Body of pancreas (tissue), 4 donors: ENCODE data around the gene HSF2BP. TPM values are rescaled to one million over a fixed set of nuclear protein-coding genes. Genes with fewer than 3 reads are reported as not detected.

Source experiments
- ATAC-seq: fragments of 150-250 bp; one replicate; pipeline ENCODE4 v1.9.1; 2016
- DNase-seq, 4 donors: peaks; one replicate each; pipeline ENCODE4 v3.0.0-alpha.2; 2019
- H3K27ac ChIP-seq, 4 donors: fragments of 200-600 bp; sonication (generic); 1 replicate in 3 of 4; 2 replicates in 1 of 4; pipeline versions ENCODE4 v1.5.1 to v1.6.1; 2016 to 2019; ENCODE audit warnings: mild to moderate bottlenecking in 1 of 4, mixed read lengths in 1 of 4, moderate library complexity in 1 of 4
- H3K27me3 ChIP-seq, 2 donors: fragments of 200-600 bp; sonication (generic); one replicate each; pipeline ENCODE4 v1.6.0; 2016; ENCODE audit warnings: mild to moderate bottlenecking in 1 of 2
- H3K36me3 ChIP-seq, 2 donors: fragments of 200-600 bp; sonication (generic); replicated peaks in 1 of 2; 2 replicates each; pipeline ENCODE4 v1.5.1; 2016; ENCODE audit warnings: low read depth in 2 of 2; ENCODE audit not compliant: insufficient read depth in 1 of 2
- H3K4me1 ChIP-seq: fragments of 200-600 bp; sonication (generic); one replicate; pipeline ENCODE4 v1.6.0; 2016
- H3K4me3 ChIP-seq, 2 donors: fragments of 200-600 bp; sonication (generic); 1 replicate in 1 of 2; 2 replicates in 1 of 2; pipeline ENCODE4 v1.5.1; 2016 to 2019
- H3K9me3 ChIP-seq, 3 donors: fragments of 200-600 bp; sonication (generic); 1 replicate in 2 of 3; 2 replicates in 1 of 3; pipeline ENCODE4 v1.5.1; 2016
- CTCF ChIP-seq, 7 experiments: fragments of 450-650 bp in 4 of 7; fragments of 200-600 bp in 3 of 7; sonication (generic) in 3 of 7; IDR thresholded peaks; one replicate each; pipeline ENCODE4 v1.5.1; 2016 to 2019; ENCODE audit warnings: antibody characterized with exemption in 7 of 7
- POLR2A ChIP-seq, 3 donors: fragments of 450-650 bp; IDR thresholded peaks; one replicate each; pipeline ENCODE4 v1.6.1; 2016; ENCODE audit warnings: antibody characterized with exemption in 3 of 3, mild to moderate bottlenecking in 2 of 3
- WGBS, 2 donors: methylation state at CpG; one replicate each; pipeline ENCODE4 v1.1.5; 2017; 5-methylcytosine and 5-hydroxymethylcytosine counted together
- intact Hi-C: fragments of 100-400 bp; cut with DNase I; formaldehyde crosslinking; loops from one replicate; pipeline ENCODE4 v1.15.1; 2023
- total RNA-seq, 2 donors: library from RNA; depleted of rRNA; stranded (reverse); fragments of >200 nt; gene quantifications; one replicate each; pipeline ENCODE4 v1.1.0, GENCODE V29; 2016

HSF2BP gene
- total RNA-seq, 2 donors from 2014 or later: 3.1 to 4.3 TPM

- no peaks in the 10 kb centered on the region for H3K9me3 ChIP-seq
- H3K36me3 ChIP-seq: no peaks in the 10 kb centered on the region
- ATAC-seq (no peak), DNase-seq (no peak)
- intact Hi-C loops: no loop called here
- H3K27ac ChIP-seq: no peak overlapping the region
- H3K4me1 ChIP-seq: peaks cover 5% of the 10 kb centered on the region
- WGBS, 2 donors: 87 to 89% methylated on average over 5 of the region's 5 CpGs
- no peaks in the 10 kb centered on the region for H3K27me3 ChIP-seq
- TF ChIP-seq POLR2A (IDR thresholded peaks at IDR 0.05): no peak
- no peak overlapping the region for H3K4me3 ChIP-seq
Observed at GRCh38 chr21:43593078-43593477, 66.2 kb downstream of the HSF2BP start.

- 91 to 96% methylated on average over 2 of the region's 2 CpGs for WGBS, 2 donors
- ATAC-seq (no peak), DNase-seq (no peak)
- TF ChIP-seq POLR2A (IDR thresholded peaks at IDR 0.05) (no peak), CTCF (IDR thresholded peaks at IDR 0.05) (no peak)
- Histone ChIP-seq H3K9me3 (no peaks in the 10 kb centered on the region), H3K27ac (no peak overlapping the region), H3K27me3 (no peaks in the 10 kb centered on the region), H3K36me3 (no peaks in the 10 kb centered on the region), H3K4me3 (no peak overlapping the region), H3K4me1 (peaks cover 12% of the 10 kb centered on the region)
- intact Hi-C loops: no loop called here
Observed at GRCh38 chr21:43591571-43591970, 67.7 kb downstream of the HSF2BP start.

GRCh38 chr21:43590194-43590593, 69.1 kb downstream of the HSF2BP start:
- intact Hi-C loops: no loop called here
- Histone ChIP-seq H3K4me1 (peaks cover 25% of the 10 kb centered on the region), H3K36me3 (no peaks in the 10 kb centered on the region), H3K27me3 (no peaks in the 10 kb centered on the region), H3K9me3 (no peaks in the 10 kb centered on the region), H3K4me3 (no peak overlapping the region), H3K27ac (no peak overlapping the region)
- no peak for ATAC-seq
- 89 to 91% methylated on average over 2 of the region's 2 CpGs for WGBS, 2 donors
- TF ChIP-seq CTCF (IDR thresholded peaks at IDR 0.05) (no peak), POLR2A (IDR thresholded peaks at IDR 0.05) (no peak)
- DNase-seq: no peak

- no peaks in the 10 kb centered on the region for H3K9me3 ChIP-seq
- intact Hi-C loops: no loop called here
- DNase-seq: no peak
- H3K27ac ChIP-seq: no peak overlapping the region
- ATAC-seq: no peak
- H3K36me3 ChIP-seq: no peaks in the 10 kb centered on the region
- 85 to 86% methylated on average over 1 of the region's 1 CpG for WGBS, 2 donors
- no peaks in the 10 kb centered on the region for H3K27me3 ChIP-seq
- peaks cover 26% of the 10 kb centered on the region for H3K4me1 ChIP-seq
- no peak overlapping the region for H3K4me3 ChIP-seq
- TF ChIP-seq CTCF (IDR thresholded peaks at IDR 0.05): no peak
- TF ChIP-seq POLR2A (IDR thresholded peaks at IDR 0.05): no peak
Observed at GRCh38 chr21:43588957-43589356, 70.3 kb downstream of the HSF2BP start.

GRCh38 chr21:43585924-43586413, 73.3 kb downstream of the HSF2BP start:
- Histone ChIP-seq H3K36me3 (no peaks in the 10 kb centered on the region), H3K9me3 (no peaks in the 10 kb centered on the region), H3K27ac (peak overlapping the region in 3 of 4 donors; percentile 48 to 79 (median 59)), H3K4me1 (peaks cover 26% of the 10 kb centered on the region), H3K4me3 (no peak overlapping the region), H3K27me3 (no peaks in the 10 kb centered on the region)
- WGBS, 2 donors: 19 to 22% methylated on average over 9 of the region's 9 CpGs
- DNase-seq (peak; percentile 66 to 89 (median 79)), ATAC-seq (peak; percentile 99)
- TF ChIP-seq CTCF (IDR thresholded peaks at IDR 0.05): no peak
- no peak for TF ChIP-seq POLR2A (IDR thresholded peaks at IDR 0.05)
- intact Hi-C loops: no loop called here
